GM21576 (cell line): ENCODE data around the gene SLC41A3.
A peak's percentile ranks its signal among the peaks of the same experiment; 100 is the strongest.
"Not testable (repeated sequence)": the region's sequence is repeated elsewhere in the genome, so short reads cannot be mapped to it uniquely, and the experiment has no call there.

Experiments used
- ATAC-seq: cut with Tn5 transposase; IDR thresholded peaks from one replicate; pipeline ENCODE4 v1.9.1; 2021; ENCODE audit warnings: mild to moderate bottlenecking, moderate library complexity; ENCODE audit not compliant: unreplicated experiment

Gene SLC41A3

DNA sequence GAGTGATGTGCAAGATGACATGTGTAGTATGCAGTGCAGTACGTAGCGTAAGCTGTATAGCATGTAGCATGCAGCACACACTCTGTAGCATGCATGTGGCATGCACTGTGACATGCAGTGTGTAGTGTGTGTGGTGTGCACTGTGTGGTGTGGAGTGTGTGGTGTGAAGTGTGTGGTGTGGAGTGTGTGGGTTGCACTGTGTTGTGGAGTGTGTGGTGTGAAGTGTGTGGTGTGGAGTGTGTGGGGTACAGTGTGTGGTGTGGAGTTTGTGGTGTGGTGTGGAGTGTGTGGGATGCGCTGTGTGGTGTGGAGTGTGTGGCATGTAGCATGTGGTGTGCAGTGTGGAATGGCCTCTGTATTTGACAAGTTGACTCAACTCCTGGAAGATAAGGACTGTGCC is 75.7 kb downstream of the SLC41A3 start:
- no peak for ATAC-seq

DNA sequence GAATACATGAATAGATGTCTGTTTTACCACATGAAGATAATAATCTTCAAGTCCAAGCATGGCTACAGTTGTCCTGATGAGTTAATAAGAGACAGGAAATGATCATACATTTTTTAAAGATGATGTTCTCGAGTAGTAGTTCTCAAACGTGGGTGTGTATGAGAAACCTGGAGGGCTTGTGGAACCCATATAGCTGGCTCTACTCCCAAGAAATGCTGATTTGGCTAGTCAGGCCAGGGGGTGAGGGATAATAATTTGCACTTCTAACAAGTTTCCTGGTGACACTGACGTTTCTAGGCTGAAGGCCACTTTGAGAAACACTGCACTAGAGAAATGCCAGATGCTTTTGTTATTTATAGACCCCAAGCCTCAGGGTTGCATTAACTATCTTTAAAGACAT is 78.0 kb downstream of the SLC41A3 start:
- no peak for ATAC-seq

DNA sequence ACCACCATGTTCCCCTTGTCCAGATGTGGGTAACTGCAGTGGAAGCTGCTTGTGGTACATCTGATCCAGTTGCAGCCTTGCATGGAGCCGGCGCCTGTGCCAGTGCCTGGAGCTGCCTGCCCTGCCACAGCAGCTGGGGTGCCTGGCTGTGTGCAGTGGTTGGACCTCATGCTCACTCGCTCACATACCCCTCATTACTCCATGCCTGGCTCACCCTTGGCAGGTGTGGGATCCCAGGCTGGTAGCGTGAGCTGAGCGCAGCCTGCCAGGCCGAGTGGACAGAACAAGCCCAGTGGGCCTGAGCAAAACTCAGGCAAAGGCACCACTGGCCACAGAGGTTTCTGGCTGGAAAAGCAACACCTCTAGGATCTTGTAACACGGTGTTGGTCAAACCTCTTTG is 79.2 kb downstream of the SLC41A3 start:
- ATAC-seq = no peak

DNA sequence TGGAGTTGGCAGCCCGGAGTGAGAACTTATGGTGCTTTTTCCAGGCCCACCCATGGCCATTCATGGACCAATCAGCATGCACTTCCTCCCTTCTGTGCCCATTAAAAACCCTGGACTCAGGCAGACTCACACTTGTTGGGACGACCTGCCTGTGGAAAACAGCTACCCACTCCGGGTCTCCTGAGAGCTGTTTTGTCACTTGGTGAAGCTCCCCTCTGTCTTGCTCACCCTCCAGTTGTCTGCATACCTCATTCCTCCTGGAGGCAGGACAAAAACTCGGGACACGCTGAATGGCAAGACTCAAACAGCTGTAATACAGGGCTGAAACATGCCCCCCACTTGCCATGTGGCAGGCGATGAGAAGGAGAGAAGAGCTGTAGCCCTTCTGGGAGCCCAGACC is 79.7 kb downstream of the SLC41A3 start:
- ATAC-seq = no peak

DNA sequence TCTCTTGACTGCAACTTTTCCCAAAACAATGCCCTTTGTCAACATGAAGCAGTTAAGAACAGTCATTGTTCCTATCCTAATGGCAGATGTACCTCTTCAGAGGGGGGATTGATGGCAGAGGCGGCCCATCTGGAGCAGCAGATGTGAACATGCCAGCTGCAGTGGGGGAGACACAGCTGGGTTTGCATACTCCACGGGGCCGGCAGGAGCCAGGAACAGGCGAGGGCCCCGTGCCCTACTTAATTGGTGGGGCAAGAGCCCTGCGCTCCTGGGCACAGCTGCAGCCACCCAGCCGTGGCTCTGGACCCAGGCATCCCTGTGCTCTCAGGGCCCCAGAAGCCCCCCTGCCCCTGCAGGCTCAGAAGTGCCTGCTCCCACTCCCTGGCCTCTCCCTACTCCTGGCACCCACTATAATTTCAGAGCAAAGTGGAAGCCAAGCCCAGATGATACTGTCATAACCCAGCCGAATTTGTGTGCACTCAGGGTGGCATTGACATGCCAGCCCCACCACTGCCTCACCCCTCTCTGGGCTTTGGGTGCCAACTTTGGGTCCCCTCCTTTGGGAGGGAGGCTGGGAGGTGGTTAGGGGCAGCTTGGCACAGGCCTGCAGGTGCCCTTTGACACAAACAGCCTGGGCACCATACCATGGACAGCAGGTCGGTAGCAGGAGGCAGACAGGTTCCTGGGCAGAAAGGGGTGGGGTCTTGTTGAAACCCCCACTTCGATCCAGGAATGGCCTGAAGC is 80.3 kb downstream of the SLC41A3 start:
- ATAC-seq = no peak

DNA sequence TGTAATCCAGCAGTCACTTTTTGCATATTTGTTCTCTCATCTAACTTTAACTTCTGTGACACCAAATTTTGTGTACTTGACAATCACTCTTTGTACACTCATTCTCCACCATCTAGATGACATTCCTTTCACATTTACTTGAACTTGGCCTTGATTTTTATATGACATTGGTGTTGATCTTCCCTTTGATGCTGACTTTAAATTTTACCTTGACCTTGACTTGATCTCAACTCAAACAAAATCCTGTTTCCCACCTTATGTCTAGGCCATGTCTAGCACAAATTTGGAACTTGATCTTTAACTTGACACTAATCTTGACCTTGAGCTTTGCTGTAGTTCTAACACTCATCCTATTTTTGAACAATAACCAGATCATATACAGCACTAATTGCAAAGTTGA is 81.7 kb downstream of the SLC41A3 start:
- no peak for ATAC-seq

DNA sequence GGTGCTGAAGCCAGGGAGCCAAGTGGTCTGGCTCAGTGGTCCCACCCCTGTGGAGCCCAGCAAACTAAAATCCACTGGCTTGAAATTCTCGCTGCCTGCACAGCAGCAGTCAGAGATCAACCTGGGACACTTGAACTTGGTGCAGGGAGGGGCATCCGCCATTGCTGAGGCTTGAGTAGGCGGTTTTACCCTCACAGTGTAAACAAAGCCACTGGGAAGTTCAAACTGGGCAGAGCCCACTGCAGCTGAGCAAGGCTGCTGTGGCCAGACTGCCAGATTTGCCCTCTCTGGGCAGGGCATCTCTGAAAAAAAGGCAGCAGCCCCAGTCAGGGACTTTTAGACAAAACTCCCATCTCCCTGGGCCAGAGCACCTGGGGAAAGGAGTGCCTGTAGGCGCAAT is 87.2 kb downstream of the SLC41A3 start:
- not testable (repeated sequence) for ATAC-seq

DNA sequence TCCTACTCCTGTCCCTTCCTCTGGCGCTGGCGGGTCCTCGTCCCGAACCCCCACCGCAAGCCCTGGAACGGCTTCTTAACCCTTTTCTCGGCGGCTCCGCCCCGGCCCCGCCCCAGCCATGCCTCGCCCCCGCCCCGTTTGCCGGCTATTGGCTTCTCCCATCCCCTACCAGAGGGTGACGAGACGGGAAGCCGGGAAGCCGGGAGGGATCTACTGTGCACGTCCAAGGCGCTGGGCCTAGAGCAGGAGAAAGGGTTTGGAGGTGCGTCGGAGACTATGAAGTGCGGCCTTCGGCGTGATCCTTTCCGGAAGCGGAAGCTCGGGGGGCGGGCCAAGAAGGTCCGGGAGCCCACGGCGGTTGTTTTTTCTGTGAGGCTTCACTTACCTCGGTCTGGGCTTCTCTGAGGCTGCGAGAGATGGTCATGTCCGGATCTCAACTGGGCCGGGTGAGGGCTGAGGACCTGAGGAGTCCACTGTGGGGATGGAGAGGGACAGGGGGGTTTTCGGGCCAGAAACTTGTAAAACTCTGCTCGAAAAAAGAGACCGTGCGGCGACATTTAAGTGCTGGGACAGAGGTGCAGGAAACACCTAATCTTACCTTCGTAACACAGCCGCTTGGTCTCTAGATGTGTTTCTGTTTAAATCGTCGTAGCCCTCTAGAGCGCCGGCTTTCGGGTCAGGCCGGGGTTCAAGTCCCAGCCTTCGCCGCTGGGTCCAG is 93.5 kb downstream of the SLC41A3 start:
- ATAC-seq = peak; percentile 67

DNA sequence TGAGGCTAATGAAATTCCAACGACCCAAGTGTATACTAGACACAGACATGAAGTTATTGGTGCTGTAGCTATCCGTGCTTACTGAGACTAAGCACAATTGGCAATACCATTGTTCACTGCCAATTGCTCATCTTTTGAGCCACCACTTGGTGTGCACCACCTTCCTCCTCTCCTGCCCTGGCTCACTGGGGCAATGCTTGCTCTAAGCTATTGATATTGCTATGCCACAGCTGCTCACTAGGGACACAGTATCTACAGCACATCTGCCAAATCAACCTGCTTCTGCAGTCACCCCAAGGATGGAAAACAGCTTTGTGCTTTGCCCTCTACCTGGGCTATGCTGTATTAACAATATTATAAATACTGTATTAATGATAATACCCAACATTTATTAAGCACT is 99.0 kb downstream of the SLC41A3 start:
- not testable (repeated sequence) for ATAC-seq

DNA sequence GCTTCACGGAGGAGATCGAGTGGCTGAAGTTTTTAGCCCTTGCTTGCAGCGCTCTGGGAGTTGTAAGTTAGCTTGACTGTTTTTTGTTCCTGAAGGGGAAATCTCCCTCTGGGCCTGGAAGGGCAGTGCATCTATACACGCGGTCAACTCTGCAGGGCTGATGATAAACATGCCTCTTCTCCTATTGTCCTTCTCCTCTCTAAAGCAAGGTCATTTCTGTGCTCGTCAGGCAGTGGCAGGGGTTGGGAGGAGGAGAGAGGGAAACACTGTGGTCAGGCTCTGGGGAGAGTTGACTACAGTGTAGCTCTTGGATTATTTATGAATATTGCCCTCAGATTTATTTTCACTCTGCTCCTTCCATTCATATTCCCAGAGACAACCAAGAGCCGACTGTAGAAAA is 106.8 kb downstream of the SLC41A3 start:
- not testable (repeated sequence) for ATAC-seq

DNA sequence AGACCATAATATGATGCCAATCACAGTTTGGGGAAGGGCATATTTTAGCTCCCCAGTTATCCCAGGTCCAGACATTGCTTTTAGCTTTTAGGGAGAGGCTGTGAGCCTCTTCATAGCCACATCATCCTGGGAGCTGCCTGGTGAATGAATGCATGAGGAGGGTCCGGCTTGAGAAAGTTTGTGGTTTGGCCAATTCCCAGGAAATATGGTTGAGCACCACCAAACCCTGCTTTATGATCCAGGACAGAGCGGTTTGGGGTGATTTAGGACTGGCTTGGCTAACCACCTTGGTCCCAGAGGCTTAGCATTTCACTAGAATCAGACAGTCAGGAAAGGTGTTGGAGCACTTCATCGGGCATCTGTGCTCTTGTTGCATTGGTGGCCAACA is 107.9 kb downstream of the SLC41A3 start:
- not testable (repeated sequence) for ATAC-seq

DNA sequence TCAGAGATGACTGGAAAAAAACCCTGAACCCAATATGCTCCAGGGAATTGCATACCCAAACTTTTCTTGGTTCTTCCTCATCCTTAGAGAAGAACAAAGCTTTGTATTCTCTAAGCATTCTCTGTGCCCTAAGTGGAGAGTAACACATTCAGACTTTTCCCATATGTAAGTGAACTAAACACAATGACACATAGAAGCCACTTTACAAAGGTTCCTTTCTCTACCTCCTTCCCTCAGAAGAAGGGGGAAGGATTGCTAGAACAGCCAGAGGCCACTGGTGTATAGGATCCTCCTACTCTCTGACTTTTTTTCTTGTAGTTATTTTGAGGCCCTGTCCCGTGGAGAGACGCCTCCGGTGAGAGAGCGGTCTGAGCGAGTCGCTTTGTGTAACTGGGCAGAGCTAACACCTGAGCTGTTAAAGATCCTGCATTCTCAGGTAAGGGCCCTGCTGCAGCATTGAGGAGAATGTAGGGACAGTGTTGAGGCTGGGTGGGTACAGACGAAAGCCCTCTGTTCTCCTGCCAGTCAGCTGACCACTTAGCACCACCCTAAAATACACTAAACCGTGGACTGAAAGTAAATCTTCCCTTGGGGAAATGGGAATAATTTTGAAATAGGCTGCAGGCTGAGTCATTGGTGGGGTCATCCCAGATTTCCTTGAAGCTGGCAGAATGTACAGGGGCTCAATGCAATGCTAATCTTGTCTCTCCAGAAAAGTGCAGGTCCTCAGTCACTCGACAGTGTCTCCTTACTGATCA is 108.5 kb downstream of the SLC41A3 start:
- ATAC-seq = not testable (repeated sequence)

DNA sequence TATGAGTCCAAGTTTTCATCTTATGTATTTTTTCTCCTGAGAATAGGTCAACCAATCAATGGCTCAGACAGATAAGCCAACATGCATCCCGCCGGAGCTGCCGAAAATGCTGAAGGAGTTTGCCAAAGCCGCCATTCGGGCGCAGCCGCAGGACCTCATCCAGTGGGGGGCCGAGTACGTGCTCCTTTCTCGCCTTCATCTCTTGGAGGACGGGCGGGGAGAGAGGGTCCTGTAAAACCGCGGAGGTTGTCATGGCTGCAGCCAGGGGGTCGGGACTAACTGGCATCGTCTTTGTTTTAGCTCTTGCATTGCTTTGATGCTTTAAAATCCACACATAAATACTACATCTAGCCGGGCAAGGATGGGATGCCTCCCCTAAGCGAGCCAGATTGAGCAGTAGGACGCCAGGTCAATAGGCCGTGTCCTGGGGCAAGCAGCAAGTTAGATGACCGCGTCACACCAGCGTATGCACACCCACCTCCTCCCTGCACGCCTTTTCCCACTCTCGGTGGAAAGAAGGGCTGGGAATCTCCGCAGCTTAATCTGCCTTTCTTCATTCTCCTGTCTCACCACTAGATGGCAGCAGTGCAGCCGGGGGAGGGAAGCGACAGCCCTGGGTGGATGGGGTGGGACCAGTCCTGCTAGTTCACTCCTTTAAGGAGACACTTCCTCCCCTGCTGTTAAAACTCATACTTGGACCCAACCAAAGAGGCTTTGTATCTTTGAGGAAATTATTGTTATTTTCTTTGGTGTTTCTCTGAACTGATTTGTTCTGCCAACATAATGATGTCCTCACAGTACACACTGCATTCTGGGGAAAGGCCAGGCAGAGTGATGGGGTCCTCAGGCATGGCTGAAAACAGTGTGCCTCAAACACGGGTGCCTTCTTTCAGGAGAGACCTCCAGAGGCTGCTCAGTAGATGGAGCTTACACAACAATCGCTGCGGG is 111.7 kb downstream of the SLC41A3 start:
- not testable (repeated sequence) for ATAC-seq

DNA sequence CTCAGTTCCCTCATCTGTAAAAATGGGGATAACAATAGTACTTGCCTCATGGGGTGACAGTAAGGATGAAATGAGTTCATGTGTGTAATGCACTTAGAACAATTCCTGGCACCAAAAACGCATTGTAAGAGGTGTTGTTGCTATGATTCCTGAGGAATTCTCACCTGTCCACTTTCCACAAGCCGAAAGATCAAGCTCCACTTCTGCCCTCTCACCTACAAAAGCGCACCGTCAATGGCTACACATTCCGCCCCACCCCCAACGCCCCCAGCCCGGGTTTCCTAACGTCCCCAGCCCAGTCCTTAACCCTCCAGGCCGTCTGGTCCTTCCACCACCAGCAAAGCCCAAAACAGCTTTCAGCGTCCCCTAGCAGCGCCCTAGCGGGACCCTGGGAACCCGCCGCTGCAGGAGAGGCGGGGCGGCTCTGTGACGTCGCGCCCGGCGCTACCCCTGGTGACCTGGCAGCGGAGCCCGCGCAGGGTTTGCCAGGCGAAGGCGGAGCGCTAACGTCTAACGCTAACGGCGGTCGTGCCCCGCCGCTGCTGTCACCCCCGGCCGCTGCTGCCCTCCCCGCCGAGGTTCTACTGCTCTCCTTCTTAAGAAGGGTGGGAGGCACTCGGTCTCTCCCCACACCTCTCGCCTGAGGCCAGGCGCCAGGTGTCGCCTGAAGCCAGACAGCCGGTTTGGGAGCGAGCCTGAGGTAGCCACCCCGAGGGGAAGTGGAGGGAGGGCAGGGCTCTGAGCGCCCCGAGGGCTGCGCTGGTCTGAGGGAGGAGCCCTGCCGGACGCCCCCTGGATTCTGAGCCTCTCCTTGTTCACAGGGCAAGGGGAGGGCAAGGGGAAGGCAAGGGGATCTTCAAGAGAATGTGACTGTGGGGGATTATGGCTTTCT is 115.0 kb downstream of the SLC41A3 start, which contains the start of gene ROPN1B:
Gene ROPN1B, plus strand, starts transcription at position 478 of the 892 bp plus-strand sequence. CDS start 2,877 bp downstream, outside the sequence.
- ATAC-seq = not testable (repeated sequence)

DNA sequence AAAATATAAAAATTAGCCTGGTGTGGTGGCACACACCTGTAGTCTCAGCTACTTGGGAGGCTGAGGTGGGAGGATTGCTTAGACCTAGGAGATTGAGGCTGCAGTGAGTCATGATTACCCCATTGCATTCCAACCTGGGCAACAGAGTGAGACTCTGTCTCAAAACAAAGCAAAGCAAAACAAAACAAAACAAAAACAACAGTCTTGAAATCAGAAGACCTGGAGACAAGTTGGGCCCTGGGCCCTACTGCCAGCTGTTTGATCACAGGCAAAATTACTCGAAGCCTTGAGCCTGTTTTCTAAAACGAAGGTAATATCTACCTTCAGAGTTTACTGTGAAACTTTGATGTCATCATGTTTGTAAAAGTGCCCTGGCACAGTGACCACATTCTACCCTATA is 115.8 kb downstream of the SLC41A3 start:
- not testable (repeated sequence) for ATAC-seq

DNA sequence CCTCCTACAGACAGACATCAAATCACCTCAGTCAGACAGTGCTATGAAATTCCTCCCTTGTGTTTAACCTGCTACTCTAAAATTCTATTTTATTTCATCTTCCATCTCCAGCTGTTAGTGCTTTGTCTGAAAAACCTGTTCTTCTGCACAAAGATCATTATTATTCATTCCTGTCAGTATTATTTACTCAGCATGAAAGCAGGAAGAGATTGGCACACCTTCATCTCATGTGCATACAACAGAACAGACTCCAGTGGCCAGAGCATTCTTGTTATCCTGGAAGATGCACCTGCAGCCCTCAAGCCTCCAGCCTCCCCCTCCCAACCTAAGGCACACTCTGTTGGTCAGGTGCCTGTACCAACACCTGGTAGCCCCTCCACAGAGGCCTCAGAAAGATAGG is 116.8 kb downstream of the SLC41A3 start:
- ATAC-seq = no peak

DNA sequence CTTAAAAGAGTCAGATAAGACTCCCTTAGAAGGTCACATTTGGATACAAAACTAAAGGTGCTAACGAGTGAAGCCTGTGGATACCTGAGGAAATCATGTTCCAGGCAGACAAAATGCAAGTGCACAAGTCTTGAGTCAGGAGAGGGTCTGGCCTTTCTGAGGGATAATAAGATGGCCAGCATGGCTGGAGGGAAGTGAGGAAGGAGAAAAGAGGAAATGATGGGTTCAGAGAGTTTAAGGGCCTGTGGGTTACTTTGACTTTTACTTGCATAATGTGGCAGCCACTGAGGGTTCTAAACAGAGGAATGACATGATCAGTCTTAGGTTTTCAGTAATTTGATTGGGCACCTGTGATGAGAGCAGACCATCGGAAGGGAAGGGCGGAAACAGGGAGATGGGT is 118.4 kb downstream of the SLC41A3 start:
- no peak for ATAC-seq

DNA sequence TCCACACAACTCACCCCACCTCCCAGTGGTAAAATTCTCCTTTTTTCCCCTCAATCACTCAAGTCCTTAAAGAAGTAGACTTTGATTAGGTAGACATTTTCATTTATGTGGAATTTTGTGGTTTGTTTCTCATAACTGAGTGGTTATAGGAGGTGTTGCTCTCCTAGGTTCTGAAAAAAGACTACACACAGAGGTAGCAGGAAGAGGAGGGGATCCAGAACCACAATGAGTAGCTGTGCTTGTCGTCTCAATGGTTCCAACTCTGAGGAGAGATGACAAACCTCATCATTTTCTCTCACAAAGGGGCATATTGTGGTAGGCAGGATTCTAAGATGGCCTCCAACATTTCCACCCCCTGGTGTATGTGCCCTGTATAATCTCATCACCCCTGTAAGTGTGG is 120.1 kb downstream of the SLC41A3 start:
- not testable (repeated sequence) for ATAC-seq

DNA sequence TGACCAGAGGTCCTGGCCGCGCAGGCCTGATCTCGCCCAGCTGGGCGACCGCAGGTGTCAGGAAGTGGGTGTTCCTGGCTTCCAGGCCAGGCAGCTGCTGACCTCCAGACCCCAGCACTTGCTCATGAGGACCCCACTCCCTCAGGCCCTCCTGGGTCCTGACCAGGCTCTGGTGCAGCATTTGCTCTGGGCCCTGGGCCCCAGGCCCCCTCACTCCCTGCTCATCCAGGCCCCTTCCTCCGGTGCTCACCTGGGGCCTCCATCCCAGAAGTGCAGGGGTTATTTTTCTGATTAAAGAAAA is 122.7 kb downstream of the SLC41A3 start:
- ATAC-seq = no peak
